ENCODE measurements around the gene NKX1-2. TPM values are rescaled to one million over a fixed set of nuclear protein-coding genes. Genes with fewer than 3 reads are reported as not detected.
"Not testable (repeated sequence)": the region's sequence is repeated elsewhere in the genome, so short reads cannot be mapped to it uniquely, and the experiment has no call there.

The NKX1-2 gene
- total and polyA plus RNA-seq, 5 donors from 2014 or later = not detected

- peaks cover 48% of the 10 kb centered on the region for H3K27me3 ChIP-seq (ENCODE audit: control insufficient read depth, insufficient read depth, low read length)
Observed at GRCh38 chr10:124449170-124450011, 444 bp downstream of the NKX1-2 start.

GRCh38 chr10:124448696-124449169 lies 1.1 kb downstream of the NKX1-2 start:
- peaks cover 43% of the 10 kb centered on the region for H3K27me3 ChIP-seq (ENCODE audit: control insufficient read depth, insufficient read depth, low read length)
- Mint-ChIP-seq H3K36me3 (no peaks in the 10 kb centered on the region), H3K27me3 (peaks cover 91% of the 10 kb centered on the region), H3K4me1 (peaks cover 0 to 29% (median 11%) of the 10 kb centered on the region in 4 donors), H3K9me3 (peaks cover 0 to 2% (median 0%) of the 10 kb centered on the region in 7 donors), H3K4me3 (peak overlapping the region in 2 of 4 donors; percentile 66 to 68), H3K27ac (peak overlapping the region in 1 of 3 donors; percentile 14)
- DNase-seq (no peak), ATAC-seq (ENCODE audit: low read depth in 2 of 2) (no peak)
- no peak overlapping the region for H3K4me3 ChIP-seq (ENCODE audit: low read depth, low read length)
- no peaks in the 10 kb centered on the region for H3K36me3 ChIP-seq (ENCODE audit: control insufficient read depth, insufficient read depth, low read length)
- H3K9me3 ChIP-seq (ENCODE audit: control insufficient read depth in 2 of 2, low read length in 2 of 2) = no peaks in the 10 kb centered on the region
- H3K27ac ChIP-seq (ENCODE audit: insufficient read depth, low read length, poor library complexity, severe bottlenecking) = no peak overlapping the region
- peaks cover 21% of the 10 kb centered on the region for H3K4me1 ChIP-seq (ENCODE audit: control insufficient read depth, insufficient read depth, low read length, poor library complexity, severe bottlenecking)

More at GRCh38 chr10:124449170-124450011, 444 bp downstream of the NKX1-2 start:
- peaks cover 90% of the 10 kb centered on the region for H3K27me3 Mint-ChIP-seq
- Histone ChIP-seq H3K4me3 (ENCODE audit: low read depth, low read length) (no peak overlapping the region), H3K36me3 (ENCODE audit: control insufficient read depth, insufficient read depth, low read length) (no peaks in the 10 kb centered on the region), H3K4me1 (ENCODE audit: control insufficient read depth, insufficient read depth, low read length, poor library complexity, severe bottlenecking) (peaks cover 21% of the 10 kb centered on the region), H3K27ac (ENCODE audit: insufficient read depth, low read length, poor library complexity, severe bottlenecking) (no peak overlapping the region), H3K9me3 (ENCODE audit: control insufficient read depth in 2 of 2, low read length in 2 of 2) (no peaks in the 10 kb centered on the region)
- peaks cover 0 to 29% (median 11%) of the 10 kb centered on the region in 4 donors for H3K4me1 Mint-ChIP-seq
- no peak for ATAC-seq (ENCODE audit: low read depth in 2 of 2)
- DNase-seq = no peak
- peak overlapping the region in 1 of 3 donors; percentile 14 for H3K27ac Mint-ChIP-seq
- no peaks in the 10 kb centered on the region for H3K36me3 Mint-ChIP-seq
- peak overlapping the region in 3 of 4 donors; percentile 15 to 68 (median 27) for H3K4me3 Mint-ChIP-seq
- H3K9me3 Mint-ChIP-seq = peaks cover 0 to 2% (median 0%) of the 10 kb centered on the region in 7 donors

GRCh38 chr10:124447751-124448466 lies 1.9 kb downstream of the NKX1-2 start:
- H3K27me3 ChIP-seq (ENCODE audit: control insufficient read depth, insufficient read depth, low read length) = peaks cover 42% of the 10 kb centered on the region
- Mint-ChIP-seq H3K36me3 (no peaks in the 10 kb centered on the region), H3K4me3 (peak overlapping the region in 3 of 4 donors; percentile 64 to 68 (median 66)), H3K4me1 (peaks cover 0 to 29% (median 11%) of the 10 kb centered on the region in 4 donors), H3K9me3 (peaks cover 0 to 2% (median 0%) of the 10 kb centered on the region in 7 donors), H3K27ac (no peak overlapping the region), H3K27me3 (peaks cover 89% of the 10 kb centered on the region)
- ATAC-seq (ENCODE audit: low read depth in 2 of 2) = no peak
- no peak overlapping the region for H3K27ac ChIP-seq (ENCODE audit: insufficient read depth, low read length, poor library complexity, severe bottlenecking)
- no peak overlapping the region for H3K4me3 ChIP-seq (ENCODE audit: low read depth, low read length)
- peaks cover 21% of the 10 kb centered on the region for H3K4me1 ChIP-seq (ENCODE audit: control insufficient read depth, insufficient read depth, low read length, poor library complexity, severe bottlenecking)
- no peaks in the 10 kb centered on the region for H3K36me3 ChIP-seq (ENCODE audit: control insufficient read depth, insufficient read depth, low read length)
- no peak for DNase-seq
- H3K9me3 ChIP-seq (ENCODE audit: control insufficient read depth in 2 of 2, low read length in 2 of 2) = no peaks in the 10 kb centered on the region

- Histone ChIP-seq H3K27me3 (ENCODE audit: control insufficient read depth, insufficient read depth, low read length) (peaks cover 39% of the 10 kb centered on the region), H3K4me1 (ENCODE audit: control insufficient read depth, insufficient read depth, low read length, poor library complexity, severe bottlenecking) (peaks cover 21% of the 10 kb centered on the region), H3K4me3 (ENCODE audit: low read depth, low read length) (no peak overlapping the region), H3K9me3 (ENCODE audit: control insufficient read depth in 2 of 2, low read length in 2 of 2) (no peaks in the 10 kb centered on the region), H3K27ac (ENCODE audit: insufficient read depth, low read length, poor library complexity, severe bottlenecking) (no peak overlapping the region), H3K36me3 (ENCODE audit: control insufficient read depth, insufficient read depth, low read length) (no peaks in the 10 kb centered on the region)
- Mint-ChIP-seq H3K36me3 (no peaks in the 10 kb centered on the region), H3K27ac (no peak overlapping the region), H3K9me3 (peaks cover 0 to 2% (median 0%) of the 10 kb centered on the region in 7 donors), H3K4me3 (peak overlapping the region in 2 of 4 donors; percentile 16 to 33), H3K4me1 (peaks cover 0 to 29% (median 11%) of the 10 kb centered on the region in 4 donors), H3K27me3 (peaks cover 87% of the 10 kb centered on the region)
- no peak for ATAC-seq (ENCODE audit: low read depth in 2 of 2)
- no peak for DNase-seq
Observed at GRCh38 chr10:124446830-124447750, 2.7 kb downstream of the NKX1-2 start.

GRCh38 chr10:124441694-124442093 lies 8.1 kb downstream of the NKX1-2 start:
- not testable (repeated sequence) for H3K4me1 Mint-ChIP-seq; DNase-seq; H3K27ac ChIP-seq (ENCODE audit: insufficient read depth, low read length, poor library complexity, severe bottlenecking); H3K4me1 ChIP-seq (ENCODE audit: control insufficient read depth, insufficient read depth, low read length, poor library complexity, severe bottlenecking); H3K4me3 Mint-ChIP-seq; H3K4me3 ChIP-seq (ENCODE audit: low read depth, low read length); ATAC-seq (ENCODE audit: low read depth in 2 of 2); H3K36me3 Mint-ChIP-seq; H3K9me3 ChIP-seq (ENCODE audit: control insufficient read depth in 2 of 2, low read length in 2 of 2); H3K9me3 Mint-ChIP-seq; H3K27ac Mint-ChIP-seq; H3K36me3 ChIP-seq (ENCODE audit: control insufficient read depth, insufficient read depth, low read length)
- H3K27me3 Mint-ChIP-seq = peaks cover 55% of the 10 kb centered on the region
- peaks cover 23% of the 10 kb centered on the region for H3K27me3 ChIP-seq (ENCODE audit: control insufficient read depth, insufficient read depth, low read length)

- no peak overlapping the region for H3K27ac Mint-ChIP-seq
- DNase-seq (no peak), ATAC-seq (ENCODE audit: low read depth in 2 of 2) (no peak)
- no peaks in the 10 kb centered on the region for H3K4me1 ChIP-seq (ENCODE audit: control insufficient read depth, insufficient read depth, low read length, poor library complexity, severe bottlenecking)
- no peak overlapping the region for H3K27ac ChIP-seq (ENCODE audit: insufficient read depth, low read length, poor library complexity, severe bottlenecking)
- peaks cover 0 to 6% (median 0%) of the 10 kb centered on the region in 4 donors for H3K4me1 Mint-ChIP-seq
- no peaks in the 10 kb centered on the region for H3K36me3 ChIP-seq (ENCODE audit: control insufficient read depth, insufficient read depth, low read length)
- H3K4me3 ChIP-seq (ENCODE audit: low read depth, low read length) = no peak overlapping the region
- H3K9me3 ChIP-seq (ENCODE audit: control insufficient read depth in 2 of 2, low read length in 2 of 2) = no peaks in the 10 kb centered on the region
- no peaks in the 10 kb centered on the region for H3K9me3 Mint-ChIP-seq
- H3K27me3 Mint-ChIP-seq = peaks cover 18% of the 10 kb centered on the region
- no peak overlapping the region for H3K4me3 Mint-ChIP-seq
- no peaks in the 10 kb centered on the region for H3K36me3 Mint-ChIP-seq
- H3K27me3 ChIP-seq (ENCODE audit: control insufficient read depth, insufficient read depth, low read length) = no peaks in the 10 kb centered on the region
Observed at GRCh38 chr10:124436191-124436638, 13.6 kb downstream of the NKX1-2 start.

GRCh38 chr10:124435683-124436082 lies 14.2 kb downstream of the NKX1-2 start:
- not testable (repeated sequence) for H3K4me1 ChIP-seq (ENCODE audit: control insufficient read depth, insufficient read depth, low read length, poor library complexity, severe bottlenecking); DNase-seq; H3K4me3 ChIP-seq (ENCODE audit: low read depth, low read length); H3K36me3 ChIP-seq (ENCODE audit: control insufficient read depth, insufficient read depth, low read length); H3K9me3 ChIP-seq (ENCODE audit: control insufficient read depth in 2 of 2, low read length in 2 of 2); H3K4me1 Mint-ChIP-seq; H3K27ac Mint-ChIP-seq; H3K9me3 Mint-ChIP-seq; H3K27me3 ChIP-seq (ENCODE audit: control insufficient read depth, insufficient read depth, low read length); H3K27ac ChIP-seq (ENCODE audit: insufficient read depth, low read length, poor library complexity, severe bottlenecking); H3K36me3 Mint-ChIP-seq; H3K4me3 Mint-ChIP-seq; ATAC-seq (ENCODE audit: low read depth in 2 of 2)
- H3K27me3 Mint-ChIP-seq = peaks cover 17% of the 10 kb centered on the region

Data from CD4-positive, CD25-positive, alpha-beta regulatory T cell (primary cell).